ENCODE data around the gene OR2C3.
"Not testable (repeated sequence)": the region's sequence is repeated elsewhere in the genome, so short reads cannot be mapped to it uniquely, and the experiment has no call there.

Gene OR2C3

GRCh38 chr1:247536340-247536739, at the start of gene OR2C3:
Gene OR2C3, minus strand, starts transcription at chr1:247536440. Its CDS starts 3,929 bp downstream, at chr1:247532511.
- no peak for DNase-seq

- no peak for DNase-seq
These were observed 42.8 kb upstream of the OR2C3 start for GRCh38 chr1:247578946-247579460.

DNA sequence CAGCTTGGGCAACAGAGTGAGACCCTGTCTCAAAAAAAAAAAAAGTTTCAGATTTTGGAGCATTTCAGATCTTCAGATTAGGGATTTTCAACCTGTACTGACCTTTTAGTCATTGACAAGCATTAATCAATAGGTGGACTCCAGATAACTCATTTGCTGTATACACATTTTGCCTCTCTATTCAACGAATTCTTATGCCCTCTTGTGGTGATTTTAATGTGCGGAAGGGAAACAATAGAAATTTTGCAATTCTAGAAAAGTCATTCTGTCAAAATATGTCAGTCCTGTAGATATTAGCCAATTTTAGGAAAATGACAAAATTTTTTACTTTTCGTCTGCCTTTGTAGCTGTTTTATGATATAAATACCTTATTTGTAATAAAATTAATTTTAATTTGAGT, 40.3 kb upstream of the OR2C3 start:
- DNase-seq = no peak

DNA sequence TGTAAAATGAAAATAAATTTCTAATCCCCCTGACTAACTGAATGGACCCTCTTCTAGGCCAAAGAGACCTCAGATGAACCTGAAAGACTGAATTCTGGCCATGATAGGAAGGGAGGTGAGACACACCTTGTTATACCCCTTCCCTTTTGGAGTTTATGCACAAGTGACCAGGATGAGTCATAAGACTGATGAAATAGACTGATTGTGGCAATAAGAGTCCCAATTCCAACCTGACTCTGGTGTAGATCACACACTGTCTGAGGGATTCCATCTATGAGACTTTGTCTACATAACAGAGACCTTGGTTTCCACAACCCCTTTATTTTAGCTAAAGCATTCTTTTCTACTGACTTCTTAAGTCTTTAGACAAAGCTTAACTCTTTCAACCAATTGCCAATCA, 38.4 kb upstream of the OR2C3 start:
- no peak for DNase-seq

- DNase-seq = no peak
These were observed 38.0 kb upstream of the OR2C3 start for GRCh38 chr1:247574236-247574635.

DNA sequence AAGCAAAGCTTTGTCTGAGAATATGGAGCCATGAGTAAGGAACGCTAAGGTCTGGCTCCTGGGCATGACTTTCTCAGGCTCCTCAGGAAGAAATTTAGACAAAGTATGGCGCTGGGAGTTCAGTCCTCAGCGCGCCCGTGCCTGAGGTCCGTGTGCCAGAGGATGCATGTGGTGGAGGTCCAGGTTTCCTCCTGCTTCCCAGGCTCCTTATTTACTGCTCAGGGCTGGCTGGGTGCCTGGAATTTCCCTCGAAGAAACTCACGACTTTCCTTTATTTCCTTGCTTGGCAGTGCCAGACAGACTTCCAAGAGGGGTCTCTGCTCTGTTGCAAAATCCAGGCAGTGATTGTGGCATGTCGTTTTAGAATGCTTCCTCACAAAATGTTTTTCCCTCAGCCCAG, 26.0 kb upstream of the OR2C3 start:
- no peak for DNase-seq

GRCh38 chr1:247561711-247562110, 25.5 kb upstream of the OR2C3 start:
- no peak for DNase-seq

GRCh38 chr1:247557926-247558674, 21.9 kb upstream of the OR2C3 start:
- no peak for DNase-seq

DNA sequence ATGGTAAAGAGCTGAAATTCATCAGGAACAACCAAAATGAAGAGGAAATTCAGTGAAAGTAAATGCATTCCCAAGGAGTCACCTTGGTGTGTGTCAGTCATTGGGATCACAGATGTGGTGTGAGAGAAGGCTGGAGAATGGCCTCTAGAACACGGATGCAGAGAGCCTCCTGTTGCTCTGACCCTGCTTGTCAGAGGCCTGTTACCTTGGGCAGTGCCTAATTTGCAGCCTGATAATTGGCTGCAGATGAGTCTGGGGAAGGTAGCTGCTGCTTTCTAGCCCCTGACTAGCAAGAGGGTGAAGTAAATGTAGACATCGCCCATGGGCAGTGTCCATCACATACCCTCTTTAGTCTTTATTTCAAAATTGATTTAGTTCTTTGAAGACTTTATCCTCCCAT, 16.0 kb upstream of the OR2C3 start:
- no peak for DNase-seq

DNA sequence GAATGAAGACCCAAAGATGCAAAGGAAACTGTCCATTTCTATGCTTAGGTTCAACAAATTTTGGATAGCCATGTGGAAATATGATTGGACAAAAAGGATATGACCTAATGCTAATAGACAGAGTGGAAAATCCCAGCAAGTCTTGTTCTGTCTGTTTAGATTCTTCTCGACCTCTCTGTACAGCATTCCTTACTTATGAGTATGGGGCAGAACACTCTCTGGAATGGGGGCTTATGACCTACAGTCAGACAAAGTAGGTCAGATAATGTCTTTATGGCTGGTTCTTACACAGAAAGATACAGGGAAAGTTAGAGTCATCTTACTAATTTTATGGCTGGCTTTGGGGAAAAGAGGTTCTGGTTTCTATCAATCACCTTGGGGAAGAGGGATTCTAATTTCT, 15.5 kb upstream of the OR2C3 start:
- no peak for DNase-seq

DNA sequence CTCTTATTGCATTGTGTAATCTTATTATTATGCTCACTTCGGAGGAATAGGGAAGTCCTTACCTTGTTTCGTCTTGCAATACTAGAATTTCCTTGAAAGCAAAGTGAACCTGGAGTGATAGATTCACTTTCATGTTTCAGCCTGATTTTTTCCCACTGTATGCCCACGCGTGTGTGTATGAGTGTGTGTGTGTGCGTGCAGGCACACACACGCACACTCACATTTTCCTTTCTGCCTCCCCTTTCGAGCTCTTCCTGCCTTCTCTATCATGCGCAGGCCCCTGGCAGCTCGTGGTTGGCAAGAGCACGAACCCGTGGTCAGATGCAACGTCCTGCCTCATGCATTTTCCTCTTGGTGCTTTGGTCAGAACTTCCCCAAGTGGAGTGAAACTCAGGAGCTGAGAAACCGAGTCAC, 12.5 kb upstream of the OR2C3 start, which contains the start of gene GCSAML:
Gene GCSAML, plus strand, starts transcription at position 366 of the 414 bp plus-strand sequence. CDS start 58 bp downstream, outside the sequence.
- DNase-seq = no peak

DNA sequence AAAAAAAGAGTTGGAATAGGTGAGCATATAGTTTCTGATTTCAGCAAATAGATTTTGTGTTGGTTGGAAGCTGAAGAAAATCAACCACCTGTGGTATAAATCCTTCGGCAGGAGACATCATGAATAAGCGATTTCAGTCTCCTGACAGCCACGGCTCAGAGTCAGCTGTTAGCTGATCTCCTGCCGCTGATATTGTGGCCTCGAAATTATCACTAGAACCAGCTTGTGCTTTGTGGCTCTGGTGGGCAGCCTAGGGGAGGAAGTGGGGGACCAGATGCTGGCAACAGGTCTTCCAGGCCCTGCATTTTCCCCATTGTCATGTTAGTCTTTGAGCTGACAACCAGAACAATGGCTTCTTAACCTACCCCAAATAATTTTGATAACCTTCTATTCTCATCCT, 11.9 kb upstream of the OR2C3 start:
- no peak for DNase-seq

GRCh38 chr1:247542811-247543210, 6.6 kb upstream of the OR2C3 start:
- DNase-seq = no peak

- no peak for DNase-seq
These were observed 4.3 kb upstream of the OR2C3 start for GRCh38 chr1:247540581-247540980.

- no peak for DNase-seq
These were observed 3.0 kb upstream of the OR2C3 start for GRCh38 chr1:247539215-247539614.

DNA sequence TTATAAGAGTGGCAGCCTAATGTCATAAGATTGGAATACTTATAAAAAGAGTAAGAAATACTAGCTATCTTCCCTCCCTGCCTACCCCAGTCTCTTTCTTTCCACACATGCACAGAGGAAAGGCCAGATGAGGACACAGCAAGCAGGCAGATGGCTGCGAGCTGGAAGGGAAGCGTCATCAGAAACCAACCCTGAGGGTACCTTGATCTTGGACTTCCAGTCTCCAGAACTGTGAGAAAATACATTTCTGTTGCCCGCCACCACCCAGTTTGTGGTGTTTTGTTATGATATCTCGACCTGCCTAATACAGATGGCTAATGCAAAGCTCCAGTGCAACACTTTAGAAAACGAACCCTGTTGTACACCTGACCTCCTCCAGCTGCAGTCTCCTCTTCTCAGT, 2.3 kb upstream of the OR2C3 start:
- DNase-seq = no peak

DNA sequence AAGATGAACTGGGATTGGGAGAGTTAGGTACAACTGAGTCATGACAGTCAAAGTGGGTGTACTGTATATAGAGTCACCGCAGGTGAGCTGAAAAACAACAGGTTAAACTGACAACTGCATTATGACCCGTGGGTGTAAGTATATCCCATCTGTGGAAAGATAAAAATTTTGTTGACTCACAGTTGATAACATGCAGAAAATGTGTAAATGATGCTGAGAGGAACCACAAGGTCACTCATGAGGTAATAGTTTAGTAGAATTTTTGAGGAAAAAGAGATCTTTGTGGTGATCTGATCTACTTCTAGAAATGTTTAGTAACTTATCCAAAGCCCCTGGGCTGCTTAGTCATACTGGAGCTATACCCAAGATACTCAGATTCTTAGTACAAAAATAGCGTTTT, 838 bp downstream of the OR2C3 start:
- DNase-seq = no peak

DNA sequence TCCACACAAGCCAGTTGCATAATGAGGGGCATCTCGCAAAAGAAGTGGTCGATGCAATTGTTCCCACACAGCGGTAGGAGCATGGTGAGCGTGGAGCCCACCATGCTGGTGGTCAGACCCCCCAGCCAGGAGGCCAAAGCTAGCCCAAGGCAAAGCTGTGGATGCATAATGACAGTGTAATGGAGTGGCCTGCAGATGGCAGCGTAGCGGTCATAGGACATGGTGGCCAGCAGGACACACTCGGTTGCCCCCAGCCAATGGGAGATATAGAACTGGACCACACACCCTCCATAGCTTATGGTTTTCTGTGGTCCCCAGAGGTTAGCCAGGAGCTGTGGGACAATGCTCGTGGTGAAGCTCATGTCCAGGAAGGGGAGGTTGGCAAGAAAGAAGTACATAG, 4.3 kb downstream of the OR2C3 start:
- no peak for DNase-seq

GRCh38 chr1:247530785-247531184, 5.5 kb downstream of the OR2C3 start:
- DNase-seq = no peak

- DNase-seq = no peak
These were observed 6.4 kb downstream of the OR2C3 start for GRCh38 chr1:247529771-247530355.

GRCh38 chr1:247528812-247529474, 7.3 kb downstream of the OR2C3 start:
- no peak for DNase-seq

DNA sequence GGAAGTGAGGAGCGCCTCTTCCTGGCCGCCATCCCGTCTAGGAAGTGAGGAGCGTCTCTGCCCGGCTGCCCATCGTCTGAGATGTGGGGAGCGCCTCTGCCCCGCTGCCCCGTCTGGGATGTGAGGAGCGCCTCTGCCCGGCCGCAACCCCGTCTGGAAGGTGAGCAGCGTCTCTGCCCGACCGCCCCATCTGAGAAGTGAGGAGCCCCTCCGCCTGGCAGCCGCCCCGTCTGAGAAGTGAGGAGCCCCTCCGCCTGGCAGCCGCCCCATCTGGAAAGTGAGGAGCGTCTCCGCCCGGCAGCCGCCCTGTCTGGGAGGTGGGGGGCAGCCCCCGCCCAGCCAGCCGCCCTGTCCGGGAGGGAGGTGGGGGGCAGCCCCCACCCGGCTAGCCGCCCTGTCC, 14.4 kb downstream of the OR2C3 start:
- DNase-seq = not testable (repeated sequence)

- DNase-seq = no peak
These were observed 17.7 kb downstream of the OR2C3 start for GRCh38 chr1:247518613-247518891.

All from activated CD4-positive, alpha-beta T cell treated with anti-CD3 and anti-CD28 coated beads for 1 hour (primary cell).